GM19324 (cell line): ENCODE data around the gene CRHR2.
"Not testable (repeated sequence)": the region's sequence is repeated elsewhere in the genome, so short reads cannot be mapped to it uniquely, and the experiment has no call there.

Experiments
- ATAC-seq: cut with Tn5 transposase; IDR thresholded peaks from one replicate; pipeline ENCODE4 v1.9.1; 2021; ENCODE audit warnings: mild to moderate bottlenecking, moderate library complexity; ENCODE audit not compliant: unreplicated experiment, low FRiP score

The CRHR2 gene

GRCh38 chr7:30682212-30683083 is at the start of gene CRHR2:
CRHR2 (minus strand) TSS chr7:30682456; CDS start chr7:30682280, 176 bp downstream.
- no peak for ATAC-seq

- ATAC-seq = no peak
These were observed 49.3 kb upstream of the CRHR2 start for GRCh38 chr7:30731581-30731980.

GRCh38 chr7:30730996-30731395 is 48.7 kb upstream of the CRHR2 start:
- ATAC-seq = no peak

DNA sequence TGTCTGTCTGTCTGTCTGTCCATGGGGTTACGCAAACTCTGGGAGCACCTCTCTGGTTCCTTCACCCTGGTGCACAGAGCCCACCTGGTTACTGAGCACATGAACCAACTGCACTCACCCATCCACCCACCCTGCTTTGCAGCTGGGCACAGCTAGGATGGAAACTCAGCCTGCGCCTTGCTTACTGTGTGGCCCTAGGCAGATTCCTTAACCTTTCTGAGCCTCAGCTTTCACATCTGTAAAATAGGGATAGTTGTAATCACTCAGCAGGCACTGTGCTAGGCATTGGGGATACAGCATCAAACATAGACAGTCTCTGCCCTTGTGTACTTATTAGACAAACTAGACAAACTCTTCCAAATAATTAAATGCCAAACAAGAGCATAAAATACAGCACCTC is 47.8 kb upstream of the CRHR2 start:
- ATAC-seq = no peak

GRCh38 chr7:30729642-30730041 is 47.4 kb upstream of the CRHR2 start:
- ATAC-seq = no peak

GRCh38 chr7:30728591-30729100 is 46.4 kb upstream of the CRHR2 start:
- no peak for ATAC-seq

- no peak for ATAC-seq
These were observed 45.0 kb upstream of the CRHR2 start for GRCh38 chr7:30727061-30727945.

- no peak for ATAC-seq
These were observed 44.2 kb upstream of the CRHR2 start for GRCh38 chr7:30726296-30727006.

DNA sequence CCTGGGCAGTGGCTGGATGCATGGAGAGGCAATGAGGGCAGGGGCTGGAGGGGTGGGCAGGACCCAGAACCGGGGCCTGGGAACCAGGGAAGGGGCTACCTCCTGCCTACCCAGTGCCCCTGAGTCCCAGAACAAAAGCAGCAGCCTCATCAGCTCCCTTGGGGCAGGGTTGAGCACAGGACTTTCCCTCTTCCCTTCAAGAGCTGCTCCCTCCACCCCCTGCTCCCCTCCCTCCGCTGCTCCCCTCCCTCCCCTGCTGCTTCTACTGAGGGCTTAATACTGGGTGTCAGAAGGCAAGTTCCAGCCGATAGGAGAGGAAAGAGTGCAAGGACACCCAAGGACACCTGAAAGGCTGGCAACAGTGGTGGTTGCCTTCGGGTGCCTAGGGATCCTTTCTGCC is 41.5 kb upstream of the CRHR2 start:
- no peak for ATAC-seq

- no peak for ATAC-seq
These were observed 40.4 kb upstream of the CRHR2 start for GRCh38 chr7:30722671-30723070.

DNA sequence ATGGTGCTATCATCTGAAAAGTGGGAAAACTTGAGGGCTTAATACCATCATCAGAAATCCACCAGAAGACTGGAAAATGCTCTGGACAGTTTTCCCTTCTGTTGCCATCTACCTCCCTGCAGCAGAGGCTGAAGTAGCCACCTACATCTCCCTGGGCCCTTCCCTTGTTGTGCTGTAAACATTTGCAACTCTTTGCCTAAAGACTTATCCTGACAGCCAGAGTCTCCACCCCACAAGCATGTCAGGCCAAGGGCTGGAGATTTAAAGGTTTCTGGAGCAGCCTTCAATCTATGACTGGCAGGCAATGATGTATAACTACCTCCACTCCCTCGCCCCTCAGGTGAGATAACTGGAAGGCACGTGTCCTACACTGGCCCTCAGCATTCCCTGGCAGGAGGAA is 39.9 kb upstream of the CRHR2 start:
- no peak for ATAC-seq

- ATAC-seq = no peak
These were observed 39.0 kb upstream of the CRHR2 start for GRCh38 chr7:30721211-30721610.

DNA sequence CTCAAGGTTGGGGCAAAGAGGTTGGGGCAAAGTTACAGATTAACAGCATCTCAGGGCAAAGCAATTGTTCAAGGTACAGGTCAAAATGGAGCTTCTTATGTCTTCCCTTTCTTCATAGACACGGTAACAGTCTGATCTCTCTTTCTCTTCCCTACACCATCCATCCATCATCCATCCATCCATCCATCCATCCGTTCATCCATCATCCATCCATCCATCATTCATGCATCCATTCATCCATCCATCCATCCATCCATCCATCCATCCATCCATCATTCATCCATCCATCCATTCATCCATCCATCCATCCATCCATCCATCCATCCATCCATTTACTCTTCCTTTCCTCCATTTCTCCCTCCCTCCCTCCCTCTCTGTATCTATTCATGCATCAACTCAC is 37.2 kb upstream of the CRHR2 start:
- not testable (repeated sequence) for ATAC-seq

DNA sequence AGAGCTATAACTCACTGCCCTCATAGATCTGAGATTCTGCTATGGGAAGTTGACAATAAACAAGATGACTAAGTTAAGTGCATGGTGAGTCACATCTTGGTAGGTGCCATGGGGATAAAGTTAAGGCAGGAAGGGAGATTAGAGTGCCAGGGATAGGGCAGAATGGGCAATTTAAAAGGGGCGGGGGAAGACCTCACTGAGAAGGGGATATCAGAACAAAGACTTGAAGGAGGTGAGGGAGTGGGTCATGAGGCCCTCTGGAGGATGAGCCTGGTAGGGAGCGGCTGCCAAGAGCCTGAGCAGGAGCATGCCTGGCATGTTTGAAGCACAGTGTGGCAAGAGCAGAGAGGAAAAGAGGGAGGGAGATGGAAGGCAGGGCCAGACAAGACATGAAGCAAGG is 34.9 kb upstream of the CRHR2 start:
- ATAC-seq = no peak

GRCh38 chr7:30714129-30714528 is 31.9 kb upstream of the CRHR2 start:
- ATAC-seq = no peak

- no peak for ATAC-seq
These were observed 31.1 kb upstream of the CRHR2 start for GRCh38 chr7:30713392-30713791.

- no peak for ATAC-seq
These were observed 28.4 kb upstream of the CRHR2 start for GRCh38 chr7:30710669-30711068.

GRCh38 chr7:30709549-30709948 is 27.3 kb upstream of the CRHR2 start:
- ATAC-seq = no peak

DNA sequence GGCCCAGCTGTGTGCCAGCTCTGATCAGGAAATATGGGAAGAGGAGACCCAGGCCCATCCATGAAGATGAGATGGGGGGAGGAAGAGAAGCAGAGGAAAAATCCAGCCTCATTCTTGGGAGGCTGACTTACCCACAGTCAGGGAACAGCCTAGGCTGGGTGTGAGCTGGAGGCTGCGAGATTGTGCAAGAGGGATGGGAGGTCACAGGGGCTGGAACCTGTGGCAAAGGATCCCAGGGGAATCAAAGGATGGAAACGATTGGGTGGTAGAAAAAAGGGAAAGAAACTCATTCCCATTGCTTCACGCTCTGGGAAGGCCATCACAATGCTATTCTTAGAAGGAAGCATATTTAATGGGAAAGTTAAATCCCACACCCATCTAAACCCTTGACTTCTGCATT is 26.7 kb upstream of the CRHR2 start:
- ATAC-seq = no peak

GRCh38 chr7:30708412-30708811 is 26.2 kb upstream of the CRHR2 start:
- ATAC-seq = no peak
